ENCODE data around the gene SMIM9.

SMIM9 gene

GRCh38 chrX:154800478-154801210, 33.8 kb downstream of the SMIM9 start:
- H3K4me1 ChIP-seq (ENCODE audit: low read length), result peaks cover 24% of the 10 kb centered on the region
- H3K27ac ChIP-seq (ENCODE audit: low read length), result no peak overlapping the region
- no peak overlapping the region for H3K9ac ChIP-seq (ENCODE audit: low read length)
- H3K4me2 ChIP-seq (ENCODE audit: low read length), result peak overlapping the region; percentile 8
- no peaks in the 10 kb centered on the region for H3K36me3 ChIP-seq (replicated peaks; ENCODE audit: low read depth, low read length)
- H3K27me3 ChIP-seq (ENCODE audit: low read depth, low read length), result no peaks in the 10 kb centered on the region
- no peaks in the 10 kb centered on the region for H3K9me3 ChIP-seq (ENCODE audit: insufficient read depth, low read length)
- TF ChIP-seq, protein P1, sequence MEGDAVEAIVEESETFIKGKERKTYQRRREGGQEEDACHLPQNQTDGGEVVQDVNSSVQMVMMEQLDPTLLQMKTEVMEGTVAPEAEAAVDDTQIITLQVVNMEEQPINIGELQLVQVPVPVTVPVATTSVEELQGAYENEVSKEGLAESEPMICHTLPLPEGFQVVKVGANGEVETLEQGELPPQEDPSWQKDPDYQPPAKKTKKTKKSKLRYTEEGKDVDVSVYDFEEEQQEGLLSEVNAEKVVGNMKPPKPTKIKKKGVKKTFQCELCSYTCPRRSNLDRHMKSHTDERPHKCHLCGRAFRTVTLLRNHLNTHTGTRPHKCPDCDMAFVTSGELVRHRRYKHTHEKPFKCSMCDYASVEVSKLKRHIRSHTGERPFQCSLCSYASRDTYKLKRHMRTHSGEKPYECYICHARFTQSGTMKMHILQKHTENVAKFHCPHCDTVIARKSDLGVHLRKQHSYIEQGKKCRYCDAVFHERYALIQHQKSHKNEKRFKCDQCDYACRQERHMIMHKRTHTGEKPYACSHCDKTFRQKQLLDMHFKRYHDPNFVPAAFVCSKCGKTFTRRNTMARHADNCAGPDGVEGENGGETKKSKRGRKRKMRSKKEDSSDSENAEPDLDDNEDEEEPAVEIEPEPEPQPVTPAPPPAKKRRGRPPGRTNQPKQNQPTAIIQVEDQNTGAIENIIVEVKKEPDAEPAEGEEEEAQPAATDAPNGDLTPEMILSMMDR (IDR thresholded peaks at IDR 0.05; ENCODE audit: low read depth, low read length), result no peak
- no peak for TF ChIP-seq EZH2phosphoT487 (IDR thresholded peaks at IDR 0.05; ENCODE audit: low read depth)
- no peak overlapping the region for H3K4me3 ChIP-seq (ENCODE audit: low read length)
- H4K20me1 ChIP-seq (ENCODE audit: insufficient read depth, low read length), result no peaks in the 10 kb centered on the region
- H2AFZ ChIP-seq (ENCODE audit: low read depth, low read length), result peak overlapping the region; percentile 54; the same call in 1 of the 2 replicates
- H3K79me2 ChIP-seq (ENCODE audit: low read length), result no peaks in the 10 kb centered on the region

- no peak overlapping the region for H3K9ac ChIP-seq (ENCODE audit: low read length)
- no peak overlapping the region for H2AFZ ChIP-seq (ENCODE audit: low read depth, low read length)
- no peak overlapping the region for H3K27ac ChIP-seq (ENCODE audit: low read length)
- no peaks in the 10 kb centered on the region for H3K27me3 ChIP-seq (ENCODE audit: low read depth, low read length)
- TF ChIP-seq, protein P1 (IDR thresholded peaks at IDR 0.05; ENCODE audit: low read depth, low read length), result no peak
- no peak for TF ChIP-seq EZH2phosphoT487 (IDR thresholded peaks at IDR 0.05; ENCODE audit: low read depth)
- peaks cover 22% of the 10 kb centered on the region for H3K4me1 ChIP-seq (ENCODE audit: low read length)
- H4K20me1 ChIP-seq (ENCODE audit: insufficient read depth, low read length), result no peaks in the 10 kb centered on the region
- no peak overlapping the region for H3K4me3 ChIP-seq (ENCODE audit: low read length)
- H3K4me2 ChIP-seq (ENCODE audit: low read length), result no peak overlapping the region
- H3K79me2 ChIP-seq (ENCODE audit: low read length), result no peaks in the 10 kb centered on the region
- no peaks in the 10 kb centered on the region for H3K9me3 ChIP-seq (ENCODE audit: insufficient read depth, low read length)
- no peaks in the 10 kb centered on the region for H3K36me3 ChIP-seq (replicated peaks; ENCODE audit: low read depth, low read length)
Observed at GRCh38 chrX:154799556-154800348, 34.7 kb downstream of the SMIM9 start.

DNA sequence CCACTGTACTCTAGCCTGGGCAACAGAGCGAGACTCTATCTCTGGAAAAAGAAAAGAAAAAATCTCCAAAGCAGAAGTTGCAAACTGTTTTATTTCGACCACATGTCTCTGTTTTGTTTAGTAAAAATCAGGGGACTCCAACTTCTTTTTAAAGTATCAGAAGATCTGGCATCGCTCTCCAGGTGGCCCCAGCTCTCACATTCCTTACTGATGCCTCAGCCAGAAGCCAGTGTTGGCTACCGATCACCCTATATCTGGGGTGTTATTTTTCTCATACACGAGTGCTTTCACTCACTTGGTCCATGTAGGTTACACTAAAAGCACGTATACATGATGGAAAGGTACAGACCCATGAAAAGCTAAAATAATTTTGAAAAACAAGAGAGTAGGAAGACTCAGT, 37.5 kb downstream of the SMIM9 start:
- Histone ChIP-seq H3K4me3 (ENCODE audit: low read length) (no peak overlapping the region), H3K36me3 (replicated peaks; ENCODE audit: low read depth, low read length) (no peaks in the 10 kb centered on the region), H3K4me2 (ENCODE audit: low read length) (peak overlapping the region; percentile 48), H3K27ac (ENCODE audit: low read length) (peak overlapping the region; percentile 26; the same call in 1 of the 2 replicates), H3K9ac (ENCODE audit: low read length) (no peak overlapping the region), H2AFZ (ENCODE audit: low read depth, low read length) (no peak overlapping the region), H3K9me3 (ENCODE audit: insufficient read depth, low read length) (no peaks in the 10 kb centered on the region), H3K79me2 (ENCODE audit: low read length) (no peaks in the 10 kb centered on the region), H4K20me1 (ENCODE audit: insufficient read depth, low read length) (no peaks in the 10 kb centered on the region), H3K4me1 (ENCODE audit: low read length) (peaks cover 20% of the 10 kb centered on the region), H3K27me3 (ENCODE audit: low read depth, low read length) (no peaks in the 10 kb centered on the region)
- no peak for TF ChIP-seq EZH2phosphoT487 (IDR thresholded peaks at IDR 0.05; ENCODE audit: low read depth)
- TF ChIP-seq, protein P1 (IDR thresholded peaks at IDR 0.05; ENCODE audit: low read depth, low read length), result no peak

- Histone ChIP-seq H3K27ac (ENCODE audit: low read length) (no peak overlapping the region), H2AFZ (ENCODE audit: low read depth, low read length) (no peak overlapping the region), H3K4me3 (ENCODE audit: low read length) (no peak overlapping the region), H3K27me3 (ENCODE audit: low read depth, low read length) (no peaks in the 10 kb centered on the region), H3K9me3 (ENCODE audit: insufficient read depth, low read length) (no peaks in the 10 kb centered on the region), H3K4me2 (ENCODE audit: low read length) (no peak overlapping the region), H3K79me2 (ENCODE audit: low read length) (no peaks in the 10 kb centered on the region), H3K9ac (ENCODE audit: low read length) (no peak overlapping the region), H3K4me1 (ENCODE audit: low read length) (peaks cover 13% of the 10 kb centered on the region), H4K20me1 (ENCODE audit: insufficient read depth, low read length) (no peaks in the 10 kb centered on the region), H3K36me3 (replicated peaks; ENCODE audit: low read depth, low read length) (no peaks in the 10 kb centered on the region)
- TF ChIP-seq, protein P1 (IDR thresholded peaks at IDR 0.05; ENCODE audit: low read depth, low read length), result no peak
- TF ChIP-seq EZH2phosphoT487 (IDR thresholded peaks at IDR 0.05; ENCODE audit: low read depth), result no peak
Observed at GRCh38 chrX:154795016-154795415, 39.4 kb downstream of the SMIM9 start.
